ENCODE results near the gene ABCA4. TPM values are rescaled to one million over a fixed set of nuclear protein-coding genes. Genes with fewer than 3 reads are reported as not detected.

ABCA4 gene
- total RNA-seq, 1 experiment from 2014 or later: 1.5 TPM

GRCh38 chr1:94009304-94009703 lies 111.6 kb downstream of the ABCA4 start:
- CTCF ChIA-PET: no interaction called here
- DNase-seq (ENCODE audit: low read depth, low spot score) (no peak), ATAC-seq (no peak)
- H3K27me3 ChIP-seq (ENCODE audit: control insufficient read depth, insufficient read depth, low read length): no peaks in the 10 kb centered on the region
- no peaks in the 10 kb centered on the region for H3K9me3 ChIP-seq (ENCODE audit: control insufficient read depth, insufficient read depth, low read depth, low read length)
- H3K27ac ChIP-seq (ENCODE audit: low read length): no peak overlapping the region
- POLR2A ChIA-PET: no interaction called here
- no TSS peak for BruUV-seq (replicated peaks)
- no peak overlapping the region for H3K4me3 ChIP-seq (ENCODE audit: low read depth in 2 of 2, low read length in 2 of 2)
- intact Hi-C loops (cut with micrococcal nuclease; ENCODE audit: unreplicated experiment) (no loop called here), in situ Hi-C loops (cut with HindIII; ENCODE audit: low pct_unique_long_range_greater_than_20kb, low sequenced_read_pairs) (no loop called here)
- H3K36me3 ChIP-seq (ENCODE audit: control insufficient read depth, insufficient read depth, low read length): no peaks in the 10 kb centered on the region
- H3K4me1 ChIP-seq (ENCODE audit: control insufficient read depth, insufficient read depth, low read length): no peaks in the 10 kb centered on the region
- TF ChIP-seq CTCF (IDR thresholded peaks at IDR 0.05) (no peak), TCF7L2 (IDR thresholded peaks at IDR 0.05; ENCODE audit: low read depth, low read length) (no peak), SIN3A (IDR thresholded peaks at IDR 0.05; ENCODE audit: borderline replicate concordance, insufficient read depth, low read depth, low read length) (no peak), POLR2AphosphoS5 (IDR thresholded peaks at IDR 0.05; ENCODE audit: low read depth, low read length) (no peak), REST (IDR thresholded peaks at IDR 0.05; ENCODE audit: insufficient read depth in 1 of 2, low read depth in 2 of 2, low read length in 1 of 2) (no peak)

GRCh38 chr1:94006604-94007003 lies 114.3 kb downstream of the ABCA4 start:
- Histone ChIP-seq H3K9me3 (ENCODE audit: control insufficient read depth, insufficient read depth, low read depth, low read length) (no peaks in the 10 kb centered on the region), H3K4me1 (ENCODE audit: control insufficient read depth, insufficient read depth, low read length) (no peaks in the 10 kb centered on the region), H3K4me3 (ENCODE audit: low read depth in 2 of 2, low read length in 2 of 2) (no peak overlapping the region), H3K27ac (ENCODE audit: low read length) (no peak overlapping the region), H3K27me3 (ENCODE audit: control insufficient read depth, insufficient read depth, low read length) (no peaks in the 10 kb centered on the region), H3K36me3 (ENCODE audit: control insufficient read depth, insufficient read depth, low read length) (no peaks in the 10 kb centered on the region)
- intact Hi-C loops (cut with micrococcal nuclease; ENCODE audit: unreplicated experiment): no loop called here
- in situ Hi-C loops (cut with HindIII; ENCODE audit: low pct_unique_long_range_greater_than_20kb, low sequenced_read_pairs): no loop called here
- DNase-seq (ENCODE audit: low read depth, low spot score) (no peak), ATAC-seq (no peak)
- ChIA-PET POLR2A (no interaction called here), CTCF (no interaction called here)
- no peak for TF ChIP-seq POLR2AphosphoS5 (IDR thresholded peaks at IDR 0.05; ENCODE audit: low read depth, low read length)
- TF ChIP-seq CTCF (IDR thresholded peaks at IDR 0.05): no peak
- no peak for TF ChIP-seq TCF7L2 (IDR thresholded peaks at IDR 0.05; ENCODE audit: low read depth, low read length)
- TF ChIP-seq REST (IDR thresholded peaks at IDR 0.05; ENCODE audit: insufficient read depth in 1 of 2, low read depth in 2 of 2, low read length in 1 of 2): no peak
- no peak for TF ChIP-seq SIN3A (IDR thresholded peaks at IDR 0.05; ENCODE audit: borderline replicate concordance, insufficient read depth, low read depth, low read length)
- no TSS peak for BruUV-seq (replicated peaks)

Measured in Panc1 (cell line).